ENCODE results near the gene FHIT.
"Not testable (repeated sequence)": the region's sequence is repeated elsewhere in the genome, so short reads cannot be mapped to it uniquely, and the experiment has no call there.

Gene FHIT

DNA sequence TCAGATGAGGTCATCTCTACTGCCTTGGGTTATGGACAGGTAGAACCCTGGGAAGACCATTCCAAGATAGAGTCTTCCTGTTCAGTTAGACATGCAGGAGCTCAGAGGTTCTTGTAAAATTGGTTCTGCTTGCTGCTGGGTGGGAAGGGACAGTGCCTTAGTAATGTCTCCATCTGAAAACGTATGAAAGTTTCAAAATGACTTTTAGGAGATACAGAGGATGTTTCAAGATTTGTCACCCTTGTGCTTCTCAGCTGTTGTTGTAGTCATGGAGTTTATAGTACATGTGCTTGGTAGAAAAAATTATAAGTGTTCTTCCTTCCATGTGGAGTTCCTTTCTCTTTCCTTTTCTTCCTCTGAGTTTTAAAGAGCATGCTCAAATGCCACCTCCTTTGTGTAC is 1316.2 kb downstream of the FHIT start:
- H3K4me3 ChIP-seq (ENCODE audit: low read depth, low read length): no peak overlapping the region
- TF ChIP-seq, protein P1, sequence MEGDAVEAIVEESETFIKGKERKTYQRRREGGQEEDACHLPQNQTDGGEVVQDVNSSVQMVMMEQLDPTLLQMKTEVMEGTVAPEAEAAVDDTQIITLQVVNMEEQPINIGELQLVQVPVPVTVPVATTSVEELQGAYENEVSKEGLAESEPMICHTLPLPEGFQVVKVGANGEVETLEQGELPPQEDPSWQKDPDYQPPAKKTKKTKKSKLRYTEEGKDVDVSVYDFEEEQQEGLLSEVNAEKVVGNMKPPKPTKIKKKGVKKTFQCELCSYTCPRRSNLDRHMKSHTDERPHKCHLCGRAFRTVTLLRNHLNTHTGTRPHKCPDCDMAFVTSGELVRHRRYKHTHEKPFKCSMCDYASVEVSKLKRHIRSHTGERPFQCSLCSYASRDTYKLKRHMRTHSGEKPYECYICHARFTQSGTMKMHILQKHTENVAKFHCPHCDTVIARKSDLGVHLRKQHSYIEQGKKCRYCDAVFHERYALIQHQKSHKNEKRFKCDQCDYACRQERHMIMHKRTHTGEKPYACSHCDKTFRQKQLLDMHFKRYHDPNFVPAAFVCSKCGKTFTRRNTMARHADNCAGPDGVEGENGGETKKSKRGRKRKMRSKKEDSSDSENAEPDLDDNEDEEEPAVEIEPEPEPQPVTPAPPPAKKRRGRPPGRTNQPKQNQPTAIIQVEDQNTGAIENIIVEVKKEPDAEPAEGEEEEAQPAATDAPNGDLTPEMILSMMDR (IDR thresholded peaks at IDR 0.05; ENCODE audit: borderline replicate concordance, insufficient read depth, low read depth, low read length): no peak

- H3K4me3 ChIP-seq (ENCODE audit: low read depth, low read length): not testable (repeated sequence)
Measured at GRCh38 chr3:59934560-59934959, 1316.7 kb downstream of the FHIT start.

DNA sequence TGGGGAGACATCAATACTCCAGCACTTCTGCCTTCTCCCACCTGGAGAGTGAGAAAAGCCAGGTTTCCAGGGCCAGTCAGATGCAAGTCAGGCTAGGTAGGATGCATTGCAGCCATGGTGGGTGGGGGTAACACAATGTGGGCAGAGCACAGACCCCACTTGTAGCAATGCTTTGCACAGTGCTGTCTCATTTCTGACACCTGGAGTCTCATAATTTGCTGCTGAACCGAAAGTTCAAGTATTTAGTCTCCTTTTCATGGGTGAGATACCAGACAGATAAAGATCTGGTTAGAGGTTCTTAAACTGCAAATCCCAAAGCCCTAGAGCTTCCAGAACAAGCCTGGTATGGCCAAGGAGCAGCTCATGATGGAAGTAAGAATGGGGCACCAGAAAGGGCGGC is 1321.1 kb downstream of the FHIT start:
- H3K4me3 ChIP-seq (ENCODE audit: low read depth, low read length): no peak overlapping the region
- TF ChIP-seq, protein P1 (IDR thresholded peaks at IDR 0.05; ENCODE audit: borderline replicate concordance, insufficient read depth, low read depth, low read length): no peak

DNA sequence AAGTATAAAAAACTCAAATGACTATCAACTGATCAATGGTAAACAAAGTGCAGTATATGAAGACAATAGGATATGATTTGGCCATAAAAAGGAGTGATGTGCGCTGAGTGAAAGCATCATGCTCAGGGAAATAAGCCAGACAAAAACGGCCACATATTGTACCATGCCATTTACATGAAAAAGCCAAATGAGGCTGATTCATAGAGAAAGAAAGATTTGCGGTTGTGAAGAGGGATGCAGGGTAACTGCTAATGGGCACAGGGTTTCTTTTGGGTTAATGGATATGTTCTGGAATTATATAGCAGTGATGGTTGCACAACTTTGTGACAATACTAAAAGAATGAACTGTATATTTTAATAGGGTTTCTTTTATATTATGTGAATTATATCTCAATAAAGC is 1324.2 kb downstream of the FHIT start:
- TF ChIP-seq, protein P1 (IDR thresholded peaks at IDR 0.05; ENCODE audit: borderline replicate concordance, insufficient read depth, low read depth, low read length): no peak

GRCh38 chr3:59925946-59926345 is 1325.3 kb downstream of the FHIT start:
- TF ChIP-seq, protein P1 (IDR thresholded peaks at IDR 0.05; ENCODE audit: borderline replicate concordance, insufficient read depth, low read depth, low read length): no peak
- no peak overlapping the region for H3K4me3 ChIP-seq (ENCODE audit: low read depth, low read length)

More for the DNA sequence above, 1324.2 kb downstream of the FHIT start:
- no peak overlapping the region for H3K4me3 ChIP-seq (ENCODE audit: low read depth, low read length)

DNA sequence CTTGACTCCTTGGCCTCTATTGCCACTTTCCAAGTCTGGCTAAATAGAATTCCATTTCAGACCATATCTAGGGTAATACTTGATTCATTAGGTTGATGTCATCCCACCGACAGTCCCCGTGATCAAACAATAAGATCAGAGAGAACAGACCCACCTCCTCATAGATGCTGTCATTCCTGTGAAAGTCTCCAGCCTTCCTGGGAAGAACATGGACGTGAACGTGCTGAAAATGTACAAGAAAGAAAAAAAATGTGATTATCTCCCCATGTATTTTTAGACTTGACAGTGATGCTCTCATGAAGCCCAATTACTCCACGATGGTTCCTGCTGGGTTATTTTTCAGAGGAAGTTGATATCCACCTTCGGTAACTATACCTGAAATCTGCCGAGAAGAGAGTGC is 1329.1 kb downstream of the FHIT start:
- H3K4me3 ChIP-seq (ENCODE audit: low read depth, low read length): no peak overlapping the region
- TF ChIP-seq, protein P1 (IDR thresholded peaks at IDR 0.05; ENCODE audit: borderline replicate concordance, insufficient read depth, low read depth, low read length): no peak

DNA sequence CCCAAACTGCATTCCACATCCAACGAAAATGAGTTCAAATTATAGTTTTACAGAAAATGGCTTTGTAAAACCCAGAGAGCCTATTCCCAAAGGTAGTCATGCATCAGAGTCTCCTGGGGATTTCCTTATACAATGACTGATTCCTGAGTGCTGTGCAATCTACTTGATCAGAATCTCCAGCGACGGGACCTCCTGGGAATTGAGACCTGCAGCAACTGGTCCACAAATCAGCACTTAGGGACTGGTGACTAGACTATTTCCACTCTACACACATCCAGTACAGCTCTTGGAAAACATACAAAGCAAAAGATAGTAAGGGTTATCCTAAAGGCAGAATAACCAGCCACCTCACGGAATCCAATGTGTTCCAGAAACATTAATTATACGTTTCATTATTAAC is 1330.4 kb downstream of the FHIT start:
- no peak overlapping the region for H3K4me3 ChIP-seq (ENCODE audit: low read depth, low read length)
- TF ChIP-seq, protein P1 (IDR thresholded peaks at IDR 0.05; ENCODE audit: borderline replicate concordance, insufficient read depth, low read depth, low read length): no peak

GRCh38 chr3:59919586-59919985 is 1331.7 kb downstream of the FHIT start:
- TF ChIP-seq, protein P1 (IDR thresholded peaks at IDR 0.05; ENCODE audit: borderline replicate concordance, insufficient read depth, low read depth, low read length): no peak
- H3K4me3 ChIP-seq (ENCODE audit: low read depth, low read length): no peak overlapping the region
